ENCODE measurements around the gene HES4.

- no peak for TF ChIP-seq CTCF (optimal IDR thresholded peaks at IDR 0.05 in 1 of 3, IDR thresholded peaks at IDR 0.05 in 1 of 3, conservative IDR thresholded peaks at IDR 0.05 in 1 of 3; ENCODE audit: extremely low read depth in 1 of 3, insufficient read depth in 2 of 3, low read length in 3 of 3)
- no peak for TF ChIP-seq EZH2 (IDR thresholded peaks at IDR 0.05; ENCODE audit: low read length)
Observed at GRCh38 chr1:954927-955326, 45.0 kb downstream of the HES4 start.
